ENCODE results near the gene STX1A. TPM values are rescaled to one million over a fixed set of nuclear protein-coding genes. Genes with fewer than 3 reads are reported as not detected.

The STX1A gene
- total and polyA plus RNA-seq, 2 of the 13 experiments (the other 11 are each of a cell fraction or from before 2014, with no cell fraction given), result 6.1 to 12.2 TPM

DNA sequence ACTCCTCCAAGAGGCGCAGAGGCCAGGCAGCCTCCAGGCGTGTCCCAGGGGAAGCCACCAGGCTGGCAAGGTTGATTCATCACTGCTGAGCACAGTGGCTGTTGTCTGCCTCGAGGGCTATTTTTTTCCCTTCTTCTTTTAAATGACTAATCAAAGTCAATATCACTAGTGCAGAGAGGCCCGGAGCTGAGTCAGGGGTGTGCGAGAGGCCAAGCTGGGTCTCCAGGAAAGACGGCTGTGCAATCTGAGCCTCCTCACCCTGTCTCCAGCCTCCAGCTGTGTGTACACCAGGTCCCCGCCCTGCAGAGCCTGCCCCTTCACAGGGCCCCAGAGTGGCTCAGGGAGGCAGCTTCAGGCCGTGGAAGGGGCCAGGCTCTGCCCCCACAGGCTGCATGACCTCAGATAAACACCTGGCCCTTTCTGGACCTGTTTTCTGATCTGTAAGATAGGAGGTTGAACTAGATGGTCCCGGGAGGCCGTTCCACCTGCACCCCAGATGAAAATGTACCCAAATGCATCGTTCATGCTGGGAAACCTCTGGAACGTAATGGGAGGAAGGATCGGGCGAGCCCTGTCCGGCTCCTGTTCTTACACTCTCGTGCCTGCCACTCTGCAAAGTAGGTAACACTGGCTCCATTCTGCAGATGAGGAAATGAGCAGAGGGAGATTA is 3.7 kb downstream of the STX1A start (continued):
- TF ChIP-seq REPIN1 (CRISPR knock-in tag; IDR thresholded peaks at IDR 0.05; ENCODE audit: borderline replicate concordance, low read depth) (0 out of 2 replicates have a peak, but pooled peaks have one; percentile 53), SALL1 (CRISPR knock-in tag; IDR thresholded peaks at IDR 0.05) (peak; percentile 54; the same call in 1 of the 2 replicates), ZFP37 (CRISPR knock-in tag; IDR thresholded peaks at IDR 0.05; ENCODE audit: borderline replicate concordance) (peak; percentile 24; the same call in 1 of the 2 replicates), TMF1 (CRISPR knock-in tag; IDR thresholded peaks at IDR 0.05; ENCODE audit: low read depth) (no peak), ZSCAN29 (CRISPR knock-in tag; conservative IDR thresholded peaks at IDR 0.05) (0 out of 2 replicates have a peak, but pooled peaks have one; percentile 25), CEBPB (IDR thresholded peaks at IDR 0.05; ENCODE audit: borderline replicate concordance, low read depth, low read length) (peak; percentile 42; the same call in 1 of the 2 replicates), ZNF83 (CRISPR knock-in tag; IDR thresholded peaks at IDR 0.05; ENCODE audit: borderline replicate concordance) (no peak), LCORL (IDR thresholded peaks at IDR 0.05) (no peak), LCORL (CRISPR knock-in tag; IDR thresholded peaks at IDR 0.05) (peak; percentile 80), NCOA2 (CRISPR knock-in tag; IDR thresholded peaks at IDR 0.05) (peak; percentile 40; the same call in 1 of the 2 replicates), ZKSCAN1 (IDR thresholded peaks at IDR 0.05; ENCODE audit: low read length) (no peak), ZNF274 (CRISPR knock-in tag; IDR thresholded peaks at IDR 0.05) (no peak), ZNF567 (CRISPR knock-in tag; IDR thresholded peaks at IDR 0.05; ENCODE audit: borderline replicate concordance) (no peak), ZNF788 (CRISPR knock-in tag; IDR thresholded peaks at IDR 0.05; ENCODE audit: borderline replicate concordance) (peak; percentile 60; the same call in 1 of the 2 replicates), HMGA1 (CRISPR knock-in tag; conservative IDR thresholded peaks at IDR 0.05) (no peak), TP53 (CRISPR knock-in tag; conservative IDR thresholded peaks at IDR 0.05) (no peak), FOXA1 (IDR thresholded peaks at IDR 0.05) (0 out of 2 replicates have a peak, but pooled peaks have one; percentile 34), FOXA1 (CRISPR knock-in tag; IDR thresholded peaks at IDR 0.05) (peak; percentile 93)
- TF ChIP-seq, protein P1, sequence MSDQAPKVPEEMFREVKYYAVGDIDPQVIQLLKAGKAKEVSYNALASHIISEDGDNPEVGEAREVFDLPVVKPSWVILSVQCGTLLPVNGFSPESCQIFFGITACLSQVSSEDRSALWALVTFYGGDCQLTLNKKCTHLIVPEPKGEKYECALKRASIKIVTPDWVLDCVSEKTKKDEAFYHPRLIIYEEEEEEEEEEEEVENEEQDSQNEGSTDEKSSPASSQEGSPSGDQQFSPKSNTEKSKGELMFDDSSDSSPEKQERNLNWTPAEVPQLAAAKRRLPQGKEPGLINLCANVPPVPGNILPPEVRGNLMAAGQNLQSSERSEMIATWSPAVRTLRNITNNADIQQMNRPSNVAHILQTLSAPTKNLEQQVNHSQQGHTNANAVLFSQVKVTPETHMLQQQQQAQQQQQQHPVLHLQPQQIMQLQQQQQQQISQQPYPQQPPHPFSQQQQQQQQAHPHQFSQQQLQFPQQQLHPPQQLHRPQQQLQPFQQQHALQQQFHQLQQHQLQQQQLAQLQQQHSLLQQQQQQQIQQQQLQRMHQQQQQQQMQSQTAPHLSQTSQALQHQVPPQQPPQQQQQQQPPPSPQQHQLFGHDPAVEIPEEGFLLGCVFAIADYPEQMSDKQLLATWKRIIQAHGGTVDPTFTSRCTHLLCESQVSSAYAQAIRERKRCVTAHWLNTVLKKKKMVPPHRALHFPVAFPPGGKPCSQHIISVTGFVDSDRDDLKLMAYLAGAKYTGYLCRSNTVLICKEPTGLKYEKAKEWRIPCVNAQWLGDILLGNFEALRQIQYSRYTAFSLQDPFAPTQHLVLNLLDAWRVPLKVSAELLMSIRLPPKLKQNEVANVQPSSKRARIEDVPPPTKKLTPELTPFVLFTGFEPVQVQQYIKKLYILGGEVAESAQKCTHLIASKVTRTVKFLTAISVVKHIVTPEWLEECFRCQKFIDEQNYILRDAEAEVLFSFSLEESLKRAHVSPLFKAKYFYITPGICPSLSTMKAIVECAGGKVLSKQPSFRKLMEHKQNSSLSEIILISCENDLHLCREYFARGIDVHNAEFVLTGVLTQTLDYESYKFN (CRISPR knock-in tag; conservative IDR thresholded peaks at IDR 0.05), result peak; percentile 87
- TF ChIP-seq, protein P2, sequence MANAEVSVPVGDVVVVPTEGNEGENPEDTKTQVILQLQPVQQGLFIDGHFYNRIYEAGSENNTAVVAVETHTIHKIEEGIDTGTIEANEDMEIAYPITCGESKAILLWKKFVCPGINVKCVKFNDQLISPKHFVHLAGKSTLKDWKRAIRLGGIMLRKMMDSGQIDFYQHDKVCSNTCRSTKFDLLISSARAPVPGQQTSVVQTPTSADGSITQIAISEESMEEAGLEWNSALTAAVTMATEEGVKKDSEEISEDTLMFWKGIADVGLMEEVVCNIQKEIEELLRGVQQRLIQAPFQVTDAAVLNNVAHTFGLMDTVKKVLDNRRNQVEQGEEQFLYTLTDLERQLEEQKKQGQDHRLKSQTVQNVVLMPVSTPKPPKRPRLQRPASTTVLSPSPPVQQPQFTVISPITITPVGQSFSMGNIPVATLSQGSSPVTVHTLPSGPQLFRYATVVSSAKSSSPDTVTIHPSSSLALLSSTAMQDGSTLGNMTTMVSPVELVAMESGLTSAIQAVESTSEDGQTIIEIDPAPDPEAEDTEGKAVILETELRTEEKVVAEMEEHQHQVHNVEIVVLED (CRISPR knock-in tag; IDR thresholded peaks at IDR 0.05; ENCODE audit: borderline replicate concordance), result peak; percentile 29; the same call in 1 of the 2 replicates
- TF ChIP-seq, protein P3, sequence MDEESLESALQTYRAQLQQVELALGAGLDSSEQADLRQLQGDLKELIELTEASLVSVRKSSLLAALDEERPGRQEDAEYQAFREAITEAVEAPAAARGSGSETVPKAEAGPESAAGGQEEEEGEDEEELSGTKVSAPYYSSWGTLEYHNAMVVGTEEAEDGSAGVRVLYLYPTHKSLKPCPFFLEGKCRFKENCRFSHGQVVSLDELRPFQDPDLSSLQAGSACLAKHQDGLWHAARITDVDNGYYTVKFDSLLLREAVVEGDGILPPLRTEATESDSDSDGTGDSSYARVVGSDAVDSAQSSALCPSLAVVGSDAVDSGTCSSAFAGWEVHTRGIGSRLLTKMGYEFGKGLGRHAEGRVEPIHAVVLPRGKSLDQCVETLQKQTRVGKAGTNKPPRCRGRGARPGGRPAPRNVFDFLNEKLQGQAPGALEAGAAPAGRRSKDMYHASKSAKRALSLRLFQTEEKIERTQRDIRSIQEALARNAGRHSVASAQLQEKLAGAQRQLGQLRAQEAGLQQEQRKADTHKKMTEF (CRISPR knock-in tag; IDR thresholded peaks at IDR 0.05), result peak; percentile 91
- TF ChIP-seq, protein P4, sequence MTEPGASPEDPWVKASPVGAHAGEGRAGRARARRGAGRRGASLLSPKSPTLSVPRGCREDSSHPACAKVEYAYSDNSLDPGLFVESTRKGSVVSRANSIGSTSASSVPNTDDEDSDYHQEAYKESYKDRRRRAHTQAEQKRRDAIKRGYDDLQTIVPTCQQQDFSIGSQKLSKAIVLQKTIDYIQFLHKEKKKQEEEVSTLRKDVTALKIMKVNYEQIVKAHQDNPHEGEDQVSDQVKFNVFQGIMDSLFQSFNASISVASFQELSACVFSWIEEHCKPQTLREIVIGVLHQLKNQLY (CRISPR knock-in tag; IDR thresholded peaks at IDR 0.05), result no peak
- TF ChIP-seq, protein P5, sequence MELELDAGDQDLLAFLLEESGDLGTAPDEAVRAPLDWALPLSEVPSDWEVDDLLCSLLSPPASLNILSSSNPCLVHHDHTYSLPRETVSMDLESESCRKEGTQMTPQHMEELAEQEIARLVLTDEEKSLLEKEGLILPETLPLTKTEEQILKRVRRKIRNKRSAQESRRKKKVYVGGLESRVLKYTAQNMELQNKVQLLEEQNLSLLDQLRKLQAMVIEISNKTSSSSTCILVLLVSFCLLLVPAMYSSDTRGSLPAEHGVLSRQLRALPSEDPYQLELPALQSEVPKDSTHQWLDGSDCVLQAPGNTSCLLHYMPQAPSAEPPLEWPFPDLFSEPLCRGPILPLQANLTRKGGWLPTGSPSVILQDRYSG (CRISPR knock-in tag; IDR thresholded peaks at IDR 0.05), result no peak
